ENCODE measurements around the gene PXMP4. TPM values are rescaled to one million over a fixed set of nuclear protein-coding genes. Genes with fewer than 3 reads are reported as not detected.

The PXMP4 gene
- total and polyA plus RNA-seq, 9 donors = 7.7 to 10.7 (median 8.5) TPM

DNA sequence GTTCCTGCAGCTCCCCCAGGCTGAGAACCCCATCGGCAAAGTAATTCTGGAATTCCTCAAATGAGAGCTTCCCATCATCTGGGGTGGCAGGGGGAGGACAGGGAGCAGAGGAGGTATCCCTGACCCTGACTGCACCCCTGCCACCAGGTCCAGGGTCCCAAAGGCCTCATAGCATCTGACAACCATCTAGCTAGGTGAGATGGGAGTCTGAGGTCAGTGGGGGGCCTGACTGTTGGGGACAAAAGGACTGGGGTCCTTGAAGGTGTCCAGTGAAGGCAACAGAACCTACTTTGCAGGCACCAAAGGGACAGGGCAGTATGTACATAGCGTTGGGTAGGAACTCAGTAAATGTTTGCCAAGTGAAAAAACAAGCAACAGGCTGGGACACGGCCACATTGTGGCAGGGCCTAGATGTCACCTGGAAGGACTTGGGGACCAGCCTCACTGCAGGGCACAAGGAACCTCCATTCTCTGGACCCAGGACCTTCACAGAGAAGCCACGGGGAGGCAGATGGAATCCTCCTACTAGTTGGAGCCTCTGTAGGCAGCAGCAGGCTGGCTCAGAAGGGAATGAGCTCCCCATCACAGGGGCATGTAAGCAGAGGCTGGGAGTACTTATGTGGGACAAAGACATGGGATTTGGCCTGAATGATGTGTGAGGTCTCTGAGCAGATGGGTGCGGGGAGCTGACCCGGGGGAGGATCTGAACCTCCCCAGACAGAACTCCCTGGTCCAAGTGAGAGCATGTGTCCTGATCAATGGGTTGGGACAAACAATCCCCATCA, 49.2 kb downstream of the PXMP4 start:
- no peak overlapping the region for H3K27ac ChIP-seq (ENCODE audit: low read length)
- peaks cover 62% of the 10 kb centered on the region for H3K4me1 ChIP-seq (ENCODE audit: control insufficient read depth, insufficient read depth, low read length)
- no peaks in the 10 kb centered on the region for H3K9me3 ChIP-seq (replicated peaks; ENCODE audit: control insufficient read depth, low read depth, low read length)
- DNase-seq = no peak
- no peaks in the 10 kb centered on the region for H3K27me3 ChIP-seq (ENCODE audit: control insufficient read depth, insufficient read depth, low read length)
- H3K4me3 ChIP-seq (ENCODE audit: low read length) = no peak overlapping the region
- WGBS (ENCODE audit: insufficient coverage) = 70% methylated on average over 2 of the region's 6 CpGs
- H3K36me3 ChIP-seq (ENCODE audit: control insufficient read depth, insufficient read depth, low read length) = peaks cover 34% of the 10 kb centered on the region

DNA sequence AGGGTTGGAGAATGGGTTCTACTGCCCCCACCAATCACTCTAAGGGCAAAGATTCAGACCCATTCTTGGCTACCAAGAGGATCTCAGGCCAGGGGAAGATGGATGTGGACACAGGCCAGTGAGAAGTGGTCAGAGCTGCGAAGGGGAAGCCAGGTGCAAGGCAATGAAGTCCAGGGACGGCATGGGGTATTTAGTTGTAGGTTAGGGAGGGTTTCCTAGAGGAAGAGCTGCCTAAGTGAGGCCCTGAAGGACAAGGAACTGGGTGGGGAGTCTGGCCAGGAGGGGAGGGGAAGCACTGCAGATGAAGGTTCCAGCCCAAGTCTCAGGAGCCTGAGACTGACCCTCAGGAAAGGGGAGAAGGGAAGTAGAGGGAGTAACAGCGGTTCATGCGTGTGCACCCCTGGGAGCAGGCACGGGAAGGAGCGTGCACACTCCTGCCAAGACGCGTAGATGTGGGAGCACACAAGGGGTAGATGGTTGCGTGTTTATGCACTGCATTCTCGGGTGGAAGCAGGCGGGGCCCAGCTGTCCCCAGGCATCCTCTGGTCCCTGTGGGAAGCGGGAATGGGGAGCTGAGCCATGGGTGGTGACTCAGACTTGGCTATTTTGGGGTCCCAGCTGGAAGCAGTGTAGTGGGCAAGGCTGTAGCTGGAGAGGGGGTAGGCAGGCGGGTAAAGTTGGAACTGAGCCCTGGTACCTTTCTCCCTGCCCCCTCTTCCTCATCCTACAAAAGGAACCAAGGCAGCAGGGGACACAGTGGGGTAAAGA, 50.1 kb downstream of the PXMP4 start:
- Histone ChIP-seq H3K4me1 (ENCODE audit: control insufficient read depth, insufficient read depth, low read length) (peaks cover 55% of the 10 kb centered on the region), H3K27me3 (ENCODE audit: control insufficient read depth, insufficient read depth, low read length) (no peaks in the 10 kb centered on the region), H3K36me3 (ENCODE audit: control insufficient read depth, insufficient read depth, low read length) (peaks cover 34% of the 10 kb centered on the region), H3K4me3 (ENCODE audit: low read length) (no peak overlapping the region), H3K9me3 (replicated peaks; ENCODE audit: control insufficient read depth, low read depth, low read length) (no peaks in the 10 kb centered on the region), H3K27ac (ENCODE audit: low read length) (no peak overlapping the region)
- 62% methylated on average over 12 of the region's 13 CpGs for WGBS (ENCODE audit: insufficient coverage)
- no peak for DNase-seq

DNA sequence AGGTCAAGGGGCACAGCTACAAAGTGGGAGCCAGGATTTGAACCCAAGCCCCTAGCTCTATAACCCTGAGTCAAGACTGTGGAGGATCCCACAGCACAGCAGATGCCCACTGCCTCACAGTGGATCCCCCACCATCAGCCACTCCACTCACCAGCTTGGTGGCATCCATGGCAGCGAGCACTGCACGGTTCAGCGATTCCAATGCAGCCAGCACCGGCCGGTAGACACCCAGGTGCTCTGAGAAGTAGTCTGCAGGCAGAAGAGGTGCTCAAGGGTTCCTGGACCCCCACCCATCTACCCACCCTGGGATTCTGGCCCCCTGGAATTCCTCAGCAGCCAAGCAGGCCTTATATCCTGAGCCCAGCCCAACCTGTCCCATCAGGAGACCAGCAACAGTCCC, 50.9 kb downstream of the PXMP4 start:
- WGBS (ENCODE audit: insufficient coverage) = no CpG with 5 or more reads among the region's 5 CpGs
- Histone ChIP-seq H3K27ac (ENCODE audit: low read length) (no peak overlapping the region), H3K36me3 (ENCODE audit: control insufficient read depth, insufficient read depth, low read length) (peaks cover 34% of the 10 kb centered on the region), H3K9me3 (replicated peaks; ENCODE audit: control insufficient read depth, low read depth, low read length) (no peaks in the 10 kb centered on the region), H3K4me1 (ENCODE audit: control insufficient read depth, insufficient read depth, low read length) (peaks cover 53% of the 10 kb centered on the region), H3K4me3 (ENCODE audit: low read length) (no peak overlapping the region), H3K27me3 (ENCODE audit: control insufficient read depth, insufficient read depth, low read length) (no peaks in the 10 kb centered on the region)
- DNase-seq = no peak

DNA sequence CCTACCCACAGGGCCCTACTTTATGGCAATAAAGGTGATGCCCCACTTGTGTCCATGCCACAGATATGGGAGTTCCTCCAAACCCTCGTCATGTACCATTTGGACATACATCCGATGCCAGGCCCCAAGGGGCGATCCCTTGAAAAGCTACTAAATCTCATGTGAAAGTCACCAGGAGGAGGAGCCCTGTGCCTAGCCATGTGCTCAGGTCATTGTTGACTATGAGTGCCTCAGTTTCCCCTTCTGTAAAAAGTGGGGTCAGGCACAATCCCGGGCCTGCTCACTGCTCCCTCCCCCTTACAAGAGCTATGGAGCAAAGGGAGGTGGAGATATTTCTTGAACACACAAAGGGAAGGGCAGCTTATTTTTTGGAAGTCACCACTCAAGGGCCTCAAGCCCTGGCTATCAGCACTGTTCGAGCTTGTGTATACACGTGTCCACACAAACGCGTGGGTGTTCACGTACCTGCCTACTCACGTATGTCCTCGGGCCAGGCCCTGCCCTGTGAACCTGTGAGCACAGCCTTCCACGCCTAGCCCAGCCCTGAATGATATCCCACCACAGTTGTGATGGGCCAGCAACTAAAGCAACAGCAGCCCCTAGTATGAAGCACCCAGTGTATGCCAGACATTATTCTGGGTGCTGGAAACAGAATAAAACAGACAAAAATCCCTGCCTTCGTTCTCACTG, 51.5 kb downstream of the PXMP4 start:
- no peak for DNase-seq
- Histone ChIP-seq H3K4me1 (ENCODE audit: control insufficient read depth, insufficient read depth, low read length) (peaks cover 54% of the 10 kb centered on the region), H3K27me3 (ENCODE audit: control insufficient read depth, insufficient read depth, low read length) (no peaks in the 10 kb centered on the region), H3K36me3 (ENCODE audit: control insufficient read depth, insufficient read depth, low read length) (peaks cover 34% of the 10 kb centered on the region), H3K9me3 (replicated peaks; ENCODE audit: control insufficient read depth, low read depth, low read length) (no peaks in the 10 kb centered on the region), H3K4me3 (ENCODE audit: low read length) (no peak overlapping the region), H3K27ac (ENCODE audit: low read length) (no peak overlapping the region)
- 93% methylated on average over 11 of the region's 13 CpGs for WGBS (ENCODE audit: insufficient coverage)

DNA sequence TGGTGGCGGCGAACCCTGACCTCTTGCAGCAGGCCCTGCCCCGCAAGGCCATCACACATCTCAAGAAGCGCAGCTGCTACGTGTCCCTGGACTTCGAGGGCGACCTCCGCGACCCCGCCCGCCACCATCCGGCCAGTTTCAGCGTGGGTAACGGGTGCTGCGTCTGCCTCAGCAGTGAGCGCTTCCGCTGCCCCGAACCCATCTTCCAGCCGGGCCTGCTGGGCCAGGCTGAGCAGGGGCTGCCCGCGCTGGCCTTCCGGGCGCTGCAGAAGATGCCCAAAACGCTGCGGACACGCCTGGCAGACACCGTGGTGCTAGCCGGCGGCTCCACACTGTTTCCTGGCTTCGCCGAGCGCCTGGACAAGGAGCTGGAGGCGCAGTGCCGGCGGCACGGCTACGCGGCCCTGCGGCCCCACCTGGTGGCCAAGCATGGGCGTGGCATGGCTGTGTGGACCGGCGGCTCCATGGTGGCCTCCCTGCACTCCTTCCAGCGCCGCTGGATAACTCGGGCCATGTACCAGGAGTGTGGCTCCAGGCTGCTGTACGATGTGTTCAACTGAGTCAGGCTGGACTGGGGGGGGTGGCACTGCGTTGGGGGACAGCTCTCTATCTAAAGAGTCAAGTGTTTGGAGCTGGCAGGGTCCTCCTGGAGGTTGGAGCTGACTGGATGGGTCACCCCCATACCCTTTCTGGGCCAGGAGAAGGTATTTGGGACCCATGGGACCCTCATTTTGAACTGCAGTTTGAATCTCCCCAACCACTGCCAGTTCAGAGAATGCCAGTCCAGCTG, 52.2 kb downstream of the PXMP4 start:
- Histone ChIP-seq H3K27ac (ENCODE audit: low read length) (no peak overlapping the region), H3K9me3 (replicated peaks; ENCODE audit: control insufficient read depth, low read depth, low read length) (no peaks in the 10 kb centered on the region), H3K36me3 (ENCODE audit: control insufficient read depth, insufficient read depth, low read length) (peaks cover 34% of the 10 kb centered on the region), H3K27me3 (ENCODE audit: control insufficient read depth, insufficient read depth, low read length) (no peaks in the 10 kb centered on the region), H3K4me1 (ENCODE audit: control insufficient read depth, insufficient read depth, low read length) (peaks cover 52% of the 10 kb centered on the region), H3K4me3 (ENCODE audit: low read length) (peak overlapping the region; percentile 38)
- DNase-seq = peak; percentile 84
- 14% methylated on average over 41 of the region's 47 CpGs for WGBS (ENCODE audit: insufficient coverage)

DNA sequence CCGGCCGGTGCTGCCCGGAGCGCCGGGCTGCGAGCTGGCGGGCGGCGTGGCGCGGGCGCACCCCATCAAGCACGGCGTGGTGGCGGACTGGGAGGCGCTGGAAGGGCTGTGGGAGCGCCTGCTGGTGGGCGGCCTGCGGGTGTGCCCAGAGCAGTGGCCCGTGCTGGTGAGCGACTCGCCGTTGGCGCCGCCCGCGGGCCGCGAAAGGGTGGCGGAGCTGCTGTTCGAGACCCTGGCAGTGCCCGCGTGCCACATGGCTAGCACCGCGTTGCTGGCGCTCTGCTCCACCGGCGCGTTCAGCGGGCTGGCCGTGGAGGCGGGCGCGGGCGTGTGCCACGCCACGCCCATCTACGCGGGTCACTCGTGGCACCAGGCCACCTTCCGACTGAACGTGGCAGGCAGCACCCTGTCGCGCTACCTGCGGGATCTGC, 52.9 kb downstream of the PXMP4 start:
- Histone ChIP-seq H3K27ac (ENCODE audit: low read length) (peak overlapping the region; percentile 85), H3K27me3 (ENCODE audit: control insufficient read depth, insufficient read depth, low read length) (no peaks in the 10 kb centered on the region), H3K9me3 (replicated peaks; ENCODE audit: control insufficient read depth, low read depth, low read length) (no peaks in the 10 kb centered on the region), H3K4me1 (ENCODE audit: control insufficient read depth, insufficient read depth, low read length) (peaks cover 49% of the 10 kb centered on the region), H3K36me3 (ENCODE audit: control insufficient read depth, insufficient read depth, low read length) (peaks cover 34% of the 10 kb centered on the region), H3K4me3 (ENCODE audit: low read length) (peak overlapping the region; percentile 38)
- 8% methylated on average over 52 of the region's 55 CpGs for WGBS (ENCODE audit: insufficient coverage)
- DNase-seq = no peak

DNA sequence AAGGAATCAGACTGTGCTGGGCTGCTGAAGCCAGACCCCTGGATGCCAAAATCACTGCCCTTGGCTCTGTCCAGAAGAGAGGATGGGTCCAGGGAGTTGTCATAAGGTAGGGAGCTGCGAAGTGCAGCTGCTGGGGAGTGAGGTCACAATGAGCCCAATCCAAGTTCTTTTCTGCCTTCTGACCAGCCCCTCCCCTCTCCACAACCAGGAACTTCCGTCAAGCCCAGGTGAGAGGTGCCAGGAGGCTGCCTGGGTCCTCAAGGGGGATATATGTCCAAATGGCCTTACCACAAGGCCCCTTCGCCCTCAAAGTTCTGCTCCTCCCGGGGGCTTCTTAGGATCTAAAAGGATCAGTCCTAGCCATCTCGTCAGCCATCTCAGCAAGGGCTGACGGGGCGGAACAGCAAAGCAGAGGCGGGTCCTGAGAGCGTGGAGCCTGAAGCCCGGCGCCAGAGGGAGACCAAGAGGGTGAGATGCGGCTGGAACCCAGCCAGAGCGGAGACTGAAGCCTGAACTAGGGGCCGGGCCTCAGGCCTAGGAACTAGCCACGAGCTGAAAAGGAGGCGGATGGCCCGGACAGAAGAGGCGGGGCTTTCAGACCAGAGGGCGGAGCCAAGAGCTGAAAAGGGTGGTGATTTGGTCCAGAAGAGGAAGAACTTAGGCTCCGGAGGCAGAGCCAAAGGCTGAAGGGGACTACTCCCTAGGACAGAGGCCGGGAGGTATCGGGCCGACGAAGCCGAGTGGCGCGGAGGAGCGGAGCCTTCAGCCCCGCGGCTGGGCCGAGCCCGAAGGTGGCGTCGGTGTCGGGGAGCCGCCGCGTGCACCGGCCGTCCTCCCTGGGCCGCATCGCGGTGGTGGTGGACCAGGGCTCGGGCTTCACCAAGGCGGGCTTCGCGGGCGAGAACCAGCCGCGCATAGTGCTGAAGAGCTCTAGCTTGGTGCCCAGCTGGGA, 53.5 kb downstream of the PXMP4 start, which contains the start of gene ACTL10:
TSS of gene ACTL10 (plus strand) at position 651 of the 952 bp plus-strand sequence. CDS start 555 bp downstream, outside the sequence.
- Histone ChIP-seq H3K9me3 (replicated peaks; ENCODE audit: control insufficient read depth, low read depth, low read length) (no peaks in the 10 kb centered on the region), H3K4me1 (ENCODE audit: control insufficient read depth, insufficient read depth, low read length) (peaks cover 42% of the 10 kb centered on the region), H3K27me3 (ENCODE audit: control insufficient read depth, insufficient read depth, low read length) (no peaks in the 10 kb centered on the region), H3K36me3 (ENCODE audit: control insufficient read depth, insufficient read depth, low read length) (peaks cover 31% of the 10 kb centered on the region), H3K27ac (ENCODE audit: low read length) (peak within 1 kb of the TSS; percentile 85), H3K4me3 (ENCODE audit: low read length) (peak within 1 kb of the TSS; percentile 38)
- 2% methylated on average over 48 of the region's 50 CpGs for WGBS (ENCODE audit: insufficient coverage)
- peak; percentile 97 for DNase-seq

DNA sequence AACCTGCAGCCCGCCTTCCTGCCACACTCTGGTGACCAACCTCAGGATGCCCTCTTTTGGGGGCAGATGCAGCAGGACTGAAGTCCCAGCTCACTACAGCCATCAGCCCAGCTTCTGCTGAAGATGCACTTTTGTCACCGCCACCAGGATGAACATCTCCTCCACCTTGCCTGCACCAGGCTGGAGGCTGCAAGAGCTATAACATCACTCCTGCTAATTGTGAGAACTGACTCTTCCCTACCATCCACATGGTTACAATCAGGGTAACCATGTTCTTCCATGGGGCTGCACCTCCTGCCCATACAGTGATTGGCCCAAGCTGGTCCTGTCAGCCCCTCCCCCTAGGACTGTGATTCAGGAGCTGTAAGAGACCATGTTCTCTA, 55.4 kb downstream of the PXMP4 start:
- no peaks in the 10 kb centered on the region for H3K9me3 ChIP-seq (replicated peaks; ENCODE audit: control insufficient read depth, low read depth, low read length)
- peaks cover 25% of the 10 kb centered on the region for H3K36me3 ChIP-seq (ENCODE audit: control insufficient read depth, insufficient read depth, low read length)
- no peak for DNase-seq
- peaks cover 38% of the 10 kb centered on the region for H3K4me1 ChIP-seq (ENCODE audit: control insufficient read depth, insufficient read depth, low read length)
- no peak overlapping the region for H3K4me3 ChIP-seq (ENCODE audit: low read length)
- no peak overlapping the region for H3K27ac ChIP-seq (ENCODE audit: low read length)
- no peaks in the 10 kb centered on the region for H3K27me3 ChIP-seq (ENCODE audit: control insufficient read depth, insufficient read depth, low read length)
- 100% methylated on average over 2 of the region's 2 CpGs for WGBS (ENCODE audit: insufficient coverage)

Data from muscle of leg (tissue), 11 donors.